Measurements from ENCODE around the gene DNER.

DNER gene

GRCh38 chr2:229501051-229501794, 213.1 kb downstream of the DNER start:
- no peak for DNase-seq (ENCODE audit: low read depth in 2 of 2)

- DNase-seq (ENCODE audit: low read depth in 2 of 2): no peak
These were observed 222.3 kb downstream of the DNER start for GRCh38 chr2:229492034-229492433.

GRCh38 chr2:229490167-229490566, 224.2 kb downstream of the DNER start:
- DNase-seq (ENCODE audit: low read depth in 2 of 2): no peak

- DNase-seq (ENCODE audit: low read depth in 2 of 2): no peak
These were observed 225.3 kb downstream of the DNER start for GRCh38 chr2:229489016-229489415.

GRCh38 chr2:229488232-229488631, 226.1 kb downstream of the DNER start:
- no peak for DNase-seq (ENCODE audit: low read depth in 2 of 2)

GRCh38 chr2:229486673-229487072, 227.7 kb downstream of the DNER start:
- no peak for DNase-seq (ENCODE audit: low read depth in 2 of 2)

- DNase-seq (ENCODE audit: low read depth in 2 of 2): no peak
These were observed 228.5 kb downstream of the DNER start for GRCh38 chr2:229485857-229486256.

- no peak for DNase-seq (ENCODE audit: low read depth in 2 of 2)
These were observed 237.0 kb downstream of the DNER start for GRCh38 chr2:229477269-229477755.

- DNase-seq (ENCODE audit: low read depth in 2 of 2): no peak
These were observed 238.6 kb downstream of the DNER start for GRCh38 chr2:229475778-229476177.

GRCh38 chr2:229474125-229474524, 240.2 kb downstream of the DNER start:
- DNase-seq (ENCODE audit: low read depth in 2 of 2): no peak

- DNase-seq (ENCODE audit: low read depth in 2 of 2): no peak
These were observed 243.6 kb downstream of the DNER start for GRCh38 chr2:229470781-229471180.

GRCh38 chr2:229467783-229468182, 246.6 kb downstream of the DNER start:
- DNase-seq (ENCODE audit: low read depth in 2 of 2): no peak

- DNase-seq (ENCODE audit: low read depth in 2 of 2): no peak
These were observed 250.5 kb downstream of the DNER start for GRCh38 chr2:229463841-229464346.

GRCh38 chr2:229462112-229462511, 252.2 kb downstream of the DNER start:
- DNase-seq (ENCODE audit: low read depth in 2 of 2): no peak

GRCh38 chr2:229456091-229456490, 258.3 kb downstream of the DNER start:
- no peak for DNase-seq (ENCODE audit: low read depth in 2 of 2)

- no peak for DNase-seq (ENCODE audit: low read depth in 2 of 2)
These were observed 259.3 kb downstream of the DNER start for GRCh38 chr2:229454934-229455631.

GRCh38 chr2:229453230-229453629, 261.1 kb downstream of the DNER start:
- DNase-seq (ENCODE audit: low read depth in 2 of 2): no peak

GRCh38 chr2:229451852-229452251, 262.5 kb downstream of the DNER start:
- DNase-seq (ENCODE audit: low read depth in 2 of 2): no peak

- DNase-seq (ENCODE audit: low read depth in 2 of 2): no peak
These were observed 267.1 kb downstream of the DNER start for GRCh38 chr2:229447227-229447626.

GRCh38 chr2:229446350-229446749, 268.0 kb downstream of the DNER start:
- no peak for DNase-seq (ENCODE audit: low read depth in 2 of 2)

GRCh38 chr2:229445501-229446211, 268.7 kb downstream of the DNER start:
- DNase-seq (ENCODE audit: low read depth in 2 of 2): no peak

GRCh38 chr2:229445019-229445418, 269.3 kb downstream of the DNER start:
- no peak for DNase-seq (ENCODE audit: low read depth in 2 of 2)

All from stimulated activated CD4-positive, alpha-beta T cell treated with anti-CD3 and anti-CD28 coated beads, Interleukin-1b, Interleukin-23, amount 100 ng/mL, for 4 hours (primary cell).